Left lung (tissue), 10 donors: ENCODE measurements around the gene RGS14. TPM values are rescaled to one million over a fixed set of nuclear protein-coding genes. Genes with fewer than 3 reads are reported as not detected.

ENCODE experiments used
- ATAC-seq: fragments of 200-7000 bp; cut with Tn5 transposase; one replicate; pipeline ENCODE4 v1.9.1; 2020; ENCODE audit warnings: moderate library complexity
- DNase-seq, 4 donors: peaks; one replicate each; pipeline ENCODE4 v3.0.0-alpha.2; 2013 to 2020
- H3K27ac ChIP-seq, 2 donors: fragments of 200-600 bp; sonication (generic) in 1 of 2; one replicate each; pipeline versions ENCODE4 v1.5.0 to v1.8.0; 2020 to 2021
- H3K27me3 ChIP-seq, 2 donors: fragments of 200-600 bp; sonication (generic) in 1 of 2; one replicate each; pipeline versions ENCODE4 v1.5.0 to v1.8.0; 2020 to 2021
- H3K36me3 ChIP-seq, 2 donors: fragments of 200-600 bp; sonication (generic) in 1 of 2; one replicate each; pipeline versions ENCODE4 v1.5.0 to v1.8.0; 2020 to 2021
- H3K4me1 ChIP-seq, 2 donors: fragments of 200-600 bp; one replicate each; pipeline ENCODE4 v1.8.0; 2021
- H3K4me3 ChIP-seq, 2 donors: fragments of 200-600 bp; sonication (generic) in 1 of 2; one replicate each; pipeline versions ENCODE4 v1.5.0 to v1.8.0; 2020 to 2021; ENCODE audit warnings: mild to moderate bottlenecking in 1 of 2
- H3K9me3 ChIP-seq, 2 donors: fragments of 200-600 bp; sonication (generic) in 1 of 2; one replicate each; pipeline versions ENCODE4 v1.5.0 to v1.8.0; 2020 to 2021
- intact Hi-C, 2 donors: fragments of 100-400 bp; cut with DNase I; formaldehyde crosslinking; loops; one replicate each; pipeline versions ENCODE4 v1.11.2 to v1.14.2; 2022
- polyA plus RNA-seq, 6 donors: library from polyadenylated mRNA; unstranded; fragments of 120-200 nt; gene quantifications; one replicate each; pipeline ENCODE4 v1.2.1, GENCODE V29; 2013; ENCODE audit not compliant: insufficient read length in 6 of 6
- total RNA-seq, 2 donors: library from RNA; stranded (reverse); fragmentation: NEBNext Ultra II Directional; extraction: Animal tissue kit (Norgen Biotek cat#: 25700); gene quantifications; one replicate each; pipeline ENCODE4 v1.2.1, GENCODE V29; 2021
- TF ChIP-seq, protein P1 (sequence below), 2 donors: fragments of 200-600 bp; sonication (generic) in 1 of 2; IDR thresholded peaks; one replicate each; pipeline versions ENCODE4 v1.5.0 to v1.8.0; 2021; ENCODE audit warnings: antibody characterized with exemption in 2 of 2
- donor health status: DM: no; HTN: yes; CAD: no.
- donor health status: DM: no; HTN: no; CAD: no.

Gene RGS14
- total and polyA plus RNA-seq, 8 donors, result 4.0 to 28.2 (median 8.1) TPM

DNA sequence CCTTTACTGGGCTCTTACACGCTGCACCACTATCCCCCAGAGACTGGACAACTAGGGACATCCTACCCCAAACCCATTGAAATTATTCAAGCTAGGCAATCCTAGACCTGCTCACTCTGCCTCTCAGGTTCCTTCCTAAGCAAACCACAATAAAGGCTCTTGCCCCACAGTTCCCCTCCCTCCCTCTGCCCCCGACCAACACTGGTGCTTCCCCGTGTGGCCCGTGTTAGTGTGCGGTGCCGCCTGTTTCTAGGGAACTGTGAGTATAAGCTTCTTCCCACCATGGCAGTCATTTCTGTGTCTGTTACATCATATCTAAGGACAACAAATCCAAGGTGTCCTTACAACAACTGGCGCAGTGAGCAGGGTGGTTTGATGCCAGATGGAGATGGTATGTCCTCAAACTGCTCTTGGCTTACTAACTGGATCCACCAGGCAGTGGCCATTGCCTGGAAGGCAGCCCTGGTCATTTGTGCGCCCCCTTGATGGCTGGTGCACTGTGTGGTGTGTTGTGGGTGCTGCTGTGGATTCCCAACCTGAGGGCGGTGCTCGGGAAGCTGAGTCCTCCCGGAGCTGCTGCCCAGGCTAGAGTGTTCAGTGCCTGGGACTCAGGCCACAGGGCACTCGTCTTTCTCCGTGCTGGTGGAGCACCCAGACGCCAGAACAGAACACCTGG is 37.7 kb upstream of the RGS14 start:
- DNase-seq, result no peak
- H3K36me3 ChIP-seq, result peaks cover 0 to 9% of the 10 kb centered on the region in 2 donors
- ATAC-seq, result no peak
- H3K9me3 ChIP-seq, result no peaks in the 10 kb centered on the region
- no peak overlapping the region for H3K27ac ChIP-seq
- intact Hi-C loops, result loop anchor here in 1 of 2 donors (10.0 kb wide), 1 partner anchor 135 kb away; no protein-coding TSS in a partner anchor
- H3K4me3 ChIP-seq, result no peak overlapping the region
- TF ChIP-seq, protein P1, sequence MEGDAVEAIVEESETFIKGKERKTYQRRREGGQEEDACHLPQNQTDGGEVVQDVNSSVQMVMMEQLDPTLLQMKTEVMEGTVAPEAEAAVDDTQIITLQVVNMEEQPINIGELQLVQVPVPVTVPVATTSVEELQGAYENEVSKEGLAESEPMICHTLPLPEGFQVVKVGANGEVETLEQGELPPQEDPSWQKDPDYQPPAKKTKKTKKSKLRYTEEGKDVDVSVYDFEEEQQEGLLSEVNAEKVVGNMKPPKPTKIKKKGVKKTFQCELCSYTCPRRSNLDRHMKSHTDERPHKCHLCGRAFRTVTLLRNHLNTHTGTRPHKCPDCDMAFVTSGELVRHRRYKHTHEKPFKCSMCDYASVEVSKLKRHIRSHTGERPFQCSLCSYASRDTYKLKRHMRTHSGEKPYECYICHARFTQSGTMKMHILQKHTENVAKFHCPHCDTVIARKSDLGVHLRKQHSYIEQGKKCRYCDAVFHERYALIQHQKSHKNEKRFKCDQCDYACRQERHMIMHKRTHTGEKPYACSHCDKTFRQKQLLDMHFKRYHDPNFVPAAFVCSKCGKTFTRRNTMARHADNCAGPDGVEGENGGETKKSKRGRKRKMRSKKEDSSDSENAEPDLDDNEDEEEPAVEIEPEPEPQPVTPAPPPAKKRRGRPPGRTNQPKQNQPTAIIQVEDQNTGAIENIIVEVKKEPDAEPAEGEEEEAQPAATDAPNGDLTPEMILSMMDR (IDR thresholded peaks at IDR 0.05), result no peak
- peaks cover 0 to 17% of the 10 kb centered on the region in 2 donors for H3K4me1 ChIP-seq
- no peaks in the 10 kb centered on the region for H3K27me3 ChIP-seq

DNA sequence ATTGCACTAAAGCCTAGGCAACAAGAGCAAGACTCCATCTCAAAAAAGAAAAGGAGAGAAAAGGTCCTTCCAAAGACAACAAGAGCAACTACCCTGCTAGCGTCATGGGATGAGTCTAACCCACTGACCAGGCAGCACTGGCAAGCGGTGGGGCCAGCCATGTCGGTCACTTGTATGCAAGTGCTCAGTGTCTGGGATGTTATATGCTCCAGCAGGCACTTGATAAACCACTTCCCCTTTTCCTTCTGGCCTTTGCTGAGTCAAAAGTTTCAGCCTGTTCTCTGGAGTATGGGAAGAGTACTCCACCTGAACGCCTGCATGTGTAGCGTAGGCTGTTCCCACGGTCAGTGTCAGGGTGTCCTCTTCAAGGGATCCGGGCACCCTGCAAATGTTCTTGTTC is 36.8 kb upstream of the RGS14 start:
- intact Hi-C loops, result loop anchor here in 1 of 2 donors (10.0 kb wide), 1 partner anchor 134 kb away; no protein-coding TSS in a partner anchor
- Histone ChIP-seq H3K4me3 (no peak overlapping the region), H3K4me1 (peaks cover 0 to 17% of the 10 kb centered on the region in 2 donors), H3K36me3 (peaks cover 0 to 9% of the 10 kb centered on the region in 2 donors), H3K9me3 (no peaks in the 10 kb centered on the region), H3K27ac (no peak overlapping the region), H3K27me3 (no peaks in the 10 kb centered on the region)
- peak; percentile 57 for ATAC-seq
- TF ChIP-seq, protein P1 (IDR thresholded peaks at IDR 0.05), result no peak
- DNase-seq, result peak in 1 of 4 donors; percentile 78

DNA sequence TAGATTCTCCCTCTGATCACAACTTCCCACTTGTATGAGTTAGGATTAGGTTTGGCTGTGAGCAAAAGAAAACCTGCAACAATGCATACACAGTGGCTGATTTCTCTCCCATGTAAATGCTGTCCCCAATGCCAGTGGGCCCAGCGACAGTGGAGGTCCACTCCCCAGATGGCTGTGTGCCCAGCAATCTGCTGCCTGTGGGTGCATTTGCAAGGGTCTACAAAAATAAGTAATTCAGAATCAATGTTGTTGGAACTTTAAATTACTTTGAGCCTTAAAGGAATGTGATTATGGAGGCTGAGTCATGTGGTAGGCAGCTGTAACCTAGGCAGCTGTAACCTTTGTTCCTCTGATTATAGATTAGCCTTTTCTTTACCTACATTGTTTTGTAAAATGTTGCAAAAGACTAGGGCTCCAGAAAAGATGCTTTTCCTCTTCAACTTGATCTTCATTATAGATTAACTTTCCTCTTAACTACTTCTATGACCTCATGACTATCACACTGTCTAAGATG is 31.8 kb upstream of the RGS14 start:
- H3K27ac ChIP-seq, result no peak overlapping the region
- peaks cover 0 to 28% of the 10 kb centered on the region in 2 donors for H3K36me3 ChIP-seq
- intact Hi-C loops, result loop anchor here in 1 of 2 donors (10.0 kb wide), 1 partner anchor 129 kb away; no protein-coding TSS in a partner anchor
- no peak for ATAC-seq
- H3K9me3 ChIP-seq, result no peaks in the 10 kb centered on the region
- H3K4me1 ChIP-seq, result peaks cover 0 to 8% of the 10 kb centered on the region in 2 donors
- no peaks in the 10 kb centered on the region for H3K27me3 ChIP-seq
- DNase-seq, result no peak
- TF ChIP-seq, protein P1 (IDR thresholded peaks at IDR 0.05), result no peak
- H3K4me3 ChIP-seq, result no peak overlapping the region

DNA sequence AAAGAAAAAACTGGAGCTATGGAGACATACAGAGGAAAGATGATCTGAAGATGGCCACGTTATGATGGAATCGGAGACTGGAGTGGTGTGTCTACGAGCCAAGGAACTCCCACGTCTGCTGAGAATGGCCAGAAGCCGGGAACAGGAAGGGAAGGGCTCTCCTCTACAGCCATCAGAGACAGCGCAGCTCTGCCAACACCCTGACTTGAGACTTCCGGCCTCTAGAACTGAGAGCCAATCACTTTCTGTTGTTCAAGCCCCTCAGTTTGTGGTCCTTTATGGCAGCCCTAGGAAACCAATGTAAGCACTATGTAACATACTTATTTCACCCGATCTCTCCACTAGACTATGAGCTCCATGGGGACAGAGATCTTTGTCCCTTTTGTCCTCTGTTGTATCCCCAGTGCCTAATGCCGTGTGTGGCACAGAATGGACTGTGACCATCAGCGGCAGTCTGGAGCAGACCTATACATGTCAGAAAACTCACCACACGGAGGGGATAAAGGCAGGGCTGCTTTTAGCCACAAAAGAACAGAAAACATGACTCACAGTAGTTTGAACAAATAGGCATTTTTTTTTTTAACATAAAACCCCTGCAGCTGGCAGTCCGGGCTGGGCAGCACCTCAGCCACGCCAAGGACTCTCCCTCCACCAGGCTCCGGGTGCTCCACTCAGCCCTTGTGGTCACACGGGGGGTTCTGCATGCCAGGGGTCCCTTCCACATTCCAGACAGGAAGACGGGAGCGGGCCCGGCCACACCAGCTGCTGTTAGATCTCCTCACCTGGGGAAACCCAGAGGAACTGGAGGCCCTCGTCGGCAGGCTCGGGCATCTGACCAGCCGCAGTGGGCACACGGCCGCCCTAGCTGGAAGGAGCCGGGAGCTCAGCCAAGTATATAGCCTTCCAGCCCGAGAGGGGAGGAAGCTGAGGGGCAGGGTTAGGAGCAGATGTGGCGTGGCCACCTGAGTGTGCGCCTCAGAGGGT is 29.9 kb upstream of the RGS14 start:
- Histone ChIP-seq H3K27ac (peak overlapping the region; percentile 53 to 54), H3K27me3 (no peaks in the 10 kb centered on the region), H3K4me1 (peaks cover 0 to 10% of the 10 kb centered on the region in 2 donors), H3K9me3 (no peaks in the 10 kb centered on the region), H3K4me3 (no peak overlapping the region), H3K36me3 (peaks cover 0 to 47% of the 10 kb centered on the region in 2 donors)
- peak in 2 of 4 donors; percentile 19 to 51 for DNase-seq
- TF ChIP-seq, protein P1 (IDR thresholded peaks at IDR 0.05), result no peak
- ATAC-seq, result peak; percentile 66
- intact Hi-C loops, result loop anchor here in 1 of 2 donors (10.0 kb wide), 1 partner anchor 127 kb away; no protein-coding TSS in a partner anchor
